ENCODE data around the gene TULP4. TPM values are rescaled to one million over a fixed set of nuclear protein-coding genes. Genes with fewer than 3 reads are reported as not detected.

TULP4 gene
- total RNA-seq, 1 donor from 2014 or later, result 117 TPM

DNA sequence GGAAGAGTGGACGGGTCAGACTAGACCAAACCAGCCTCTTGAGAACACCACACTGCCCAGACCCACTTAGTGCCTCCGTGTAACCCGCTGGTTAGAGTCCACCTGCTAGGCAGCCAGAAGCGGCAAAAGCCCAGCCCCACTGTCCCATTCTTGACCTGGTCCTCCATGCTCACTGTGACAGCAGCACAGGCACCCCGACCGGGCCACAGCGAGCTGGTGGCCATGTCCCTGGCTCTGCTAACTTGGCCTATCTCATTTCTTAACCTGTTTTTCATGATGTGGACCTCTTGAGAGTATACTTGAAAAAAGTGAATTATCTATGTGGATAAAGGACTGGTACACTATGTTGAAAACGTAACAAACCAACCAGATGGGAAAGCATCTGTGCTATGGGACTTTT lies 202.7 kb downstream of the TULP4 start:
- H3K9me3 Mint-ChIP-seq (ENCODE audit: unreplicated experiment), result no peaks in the 10 kb centered on the region
- peaks cover 13% of the 10 kb centered on the region for H3K36me3 Mint-ChIP-seq (ENCODE audit: low read depth, unreplicated experiment)
- no peak overlapping the region for H3K27ac Mint-ChIP-seq (ENCODE audit: unreplicated experiment)
- peaks cover 3% of the 10 kb centered on the region for H3K27me3 Mint-ChIP-seq (ENCODE audit: unreplicated experiment)
- no peak overlapping the region for H3K4me3 Mint-ChIP-seq (ENCODE audit: unreplicated experiment)
- peaks cover 13% of the 10 kb centered on the region for H3K4me1 Mint-ChIP-seq (ENCODE audit: unreplicated experiment)
- TF ChIP-seq, protein P1, sequence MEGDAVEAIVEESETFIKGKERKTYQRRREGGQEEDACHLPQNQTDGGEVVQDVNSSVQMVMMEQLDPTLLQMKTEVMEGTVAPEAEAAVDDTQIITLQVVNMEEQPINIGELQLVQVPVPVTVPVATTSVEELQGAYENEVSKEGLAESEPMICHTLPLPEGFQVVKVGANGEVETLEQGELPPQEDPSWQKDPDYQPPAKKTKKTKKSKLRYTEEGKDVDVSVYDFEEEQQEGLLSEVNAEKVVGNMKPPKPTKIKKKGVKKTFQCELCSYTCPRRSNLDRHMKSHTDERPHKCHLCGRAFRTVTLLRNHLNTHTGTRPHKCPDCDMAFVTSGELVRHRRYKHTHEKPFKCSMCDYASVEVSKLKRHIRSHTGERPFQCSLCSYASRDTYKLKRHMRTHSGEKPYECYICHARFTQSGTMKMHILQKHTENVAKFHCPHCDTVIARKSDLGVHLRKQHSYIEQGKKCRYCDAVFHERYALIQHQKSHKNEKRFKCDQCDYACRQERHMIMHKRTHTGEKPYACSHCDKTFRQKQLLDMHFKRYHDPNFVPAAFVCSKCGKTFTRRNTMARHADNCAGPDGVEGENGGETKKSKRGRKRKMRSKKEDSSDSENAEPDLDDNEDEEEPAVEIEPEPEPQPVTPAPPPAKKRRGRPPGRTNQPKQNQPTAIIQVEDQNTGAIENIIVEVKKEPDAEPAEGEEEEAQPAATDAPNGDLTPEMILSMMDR (IDR thresholded peaks at IDR 0.05; ENCODE audit: unreplicated experiment), result no peak
- no peak for DNase-seq (ENCODE audit: low spot score)

DNA sequence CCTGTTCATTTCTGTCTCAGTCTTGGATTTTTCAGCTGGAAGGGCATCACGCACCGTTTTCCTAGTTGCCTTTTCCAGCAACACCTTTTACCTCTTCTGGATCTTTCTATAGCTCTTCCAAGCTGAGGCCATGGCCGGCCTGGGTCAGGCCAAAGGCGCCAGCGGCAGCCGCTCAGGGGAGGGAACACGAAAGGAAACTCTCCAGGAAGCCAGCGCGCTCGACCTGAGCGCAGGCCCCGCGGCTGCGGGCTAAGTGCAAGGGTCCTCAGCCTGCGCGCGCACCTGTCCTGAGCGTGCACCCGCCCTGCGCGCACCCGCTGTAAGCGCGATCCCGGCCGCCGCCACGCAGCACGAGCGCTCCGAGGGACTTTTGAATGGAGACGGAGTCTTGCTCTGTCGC lies 203.8 kb downstream of the TULP4 start:
- H3K27ac Mint-ChIP-seq (ENCODE audit: unreplicated experiment), result peak overlapping the region; percentile 1
- H3K27me3 Mint-ChIP-seq (ENCODE audit: unreplicated experiment), result peaks cover 3% of the 10 kb centered on the region
- TF ChIP-seq, protein P1 (IDR thresholded peaks at IDR 0.05; ENCODE audit: unreplicated experiment), result no peak
- H3K4me1 Mint-ChIP-seq (ENCODE audit: unreplicated experiment), result peaks cover 13% of the 10 kb centered on the region
- no peak overlapping the region for H3K4me3 Mint-ChIP-seq (ENCODE audit: unreplicated experiment)
- H3K9me3 Mint-ChIP-seq (ENCODE audit: unreplicated experiment), result no peaks in the 10 kb centered on the region
- H3K36me3 Mint-ChIP-seq (ENCODE audit: low read depth, unreplicated experiment), result peaks cover 13% of the 10 kb centered on the region
- peak; percentile 48 for DNase-seq (ENCODE audit: low spot score)

DNA sequence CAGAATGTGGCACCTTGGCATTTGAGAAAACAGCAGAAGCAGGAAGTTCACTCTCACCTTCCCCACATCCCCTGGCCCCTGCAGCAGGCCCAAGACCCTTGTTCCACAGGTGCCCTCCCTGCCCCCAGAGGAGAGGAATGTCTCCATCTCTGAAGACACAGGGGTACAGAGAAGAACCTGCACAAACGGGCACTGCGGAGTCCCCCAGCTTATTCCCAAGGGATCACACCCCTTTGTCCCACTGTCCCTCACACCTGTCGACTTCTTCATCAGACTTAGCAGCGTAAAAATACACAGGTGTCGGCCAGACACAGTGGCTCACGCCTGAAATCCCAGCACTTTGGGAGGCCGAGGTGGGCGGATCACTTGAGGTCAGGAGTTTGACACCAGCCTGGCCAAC lies 204.8 kb downstream of the TULP4 start:
- TF ChIP-seq, protein P1 (IDR thresholded peaks at IDR 0.05; ENCODE audit: unreplicated experiment), result no peak
- H3K4me3 Mint-ChIP-seq (ENCODE audit: unreplicated experiment), result no peak overlapping the region
- no peak for DNase-seq (ENCODE audit: low spot score)

DNA sequence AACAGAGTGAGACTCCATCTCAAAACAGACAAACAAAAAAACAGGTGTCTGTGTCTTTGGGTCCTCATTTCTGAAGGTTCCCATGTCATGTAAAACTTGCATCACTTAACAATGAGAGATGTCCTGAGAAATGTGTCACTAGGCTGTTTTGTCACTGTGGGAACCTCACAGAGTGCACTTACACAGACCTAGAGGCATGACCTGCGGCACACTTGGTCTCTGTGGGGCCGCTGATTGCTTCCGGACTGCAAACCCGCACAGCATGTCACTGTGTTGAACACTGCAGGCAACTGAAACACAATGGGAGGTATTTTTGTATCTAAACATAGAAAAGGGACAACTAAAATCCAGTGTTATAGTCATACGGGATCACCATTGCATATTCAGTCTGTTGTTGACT lies 205.3 kb downstream of the TULP4 start:
- peaks cover 3% of the 10 kb centered on the region for H3K27me3 Mint-ChIP-seq (ENCODE audit: unreplicated experiment)

More for the DNA sequence above, 204.8 kb downstream of the TULP4 start:
- H3K27me3 Mint-ChIP-seq (ENCODE audit: unreplicated experiment), result peaks cover 3% of the 10 kb centered on the region
- H3K36me3 Mint-ChIP-seq (ENCODE audit: low read depth, unreplicated experiment), result peaks cover 13% of the 10 kb centered on the region
- no peaks in the 10 kb centered on the region for H3K9me3 Mint-ChIP-seq (ENCODE audit: unreplicated experiment)
- H3K27ac Mint-ChIP-seq (ENCODE audit: unreplicated experiment), result no peak overlapping the region
- H3K4me1 Mint-ChIP-seq (ENCODE audit: unreplicated experiment), result peaks cover 13% of the 10 kb centered on the region

More for the DNA sequence above, 205.3 kb downstream of the TULP4 start:
- no peak for DNase-seq (ENCODE audit: low spot score)
- Mint-ChIP-seq H3K4me1 (ENCODE audit: unreplicated experiment) (peaks cover 13% of the 10 kb centered on the region), H3K4me3 (ENCODE audit: unreplicated experiment) (no peak overlapping the region), H3K9me3 (ENCODE audit: unreplicated experiment) (no peaks in the 10 kb centered on the region), H3K27ac (ENCODE audit: unreplicated experiment) (no peak overlapping the region), H3K36me3 (ENCODE audit: low read depth, unreplicated experiment) (peaks cover 13% of the 10 kb centered on the region)
- TF ChIP-seq, protein P1 (IDR thresholded peaks at IDR 0.05; ENCODE audit: unreplicated experiment), result no peak
